NOMO-1 treated with dmso at 0.1 percent for 144 hours (cell line): ENCODE results near the gene PLEKHG4B.

Experiments
- DNase-seq: peaks from one replicate; lab custom pipeline; 2025; ENCODE audit not compliant: unreplicated experiment; lab: John Stamatoyannopoulos, UW

The PLEKHG4B gene

DNA sequence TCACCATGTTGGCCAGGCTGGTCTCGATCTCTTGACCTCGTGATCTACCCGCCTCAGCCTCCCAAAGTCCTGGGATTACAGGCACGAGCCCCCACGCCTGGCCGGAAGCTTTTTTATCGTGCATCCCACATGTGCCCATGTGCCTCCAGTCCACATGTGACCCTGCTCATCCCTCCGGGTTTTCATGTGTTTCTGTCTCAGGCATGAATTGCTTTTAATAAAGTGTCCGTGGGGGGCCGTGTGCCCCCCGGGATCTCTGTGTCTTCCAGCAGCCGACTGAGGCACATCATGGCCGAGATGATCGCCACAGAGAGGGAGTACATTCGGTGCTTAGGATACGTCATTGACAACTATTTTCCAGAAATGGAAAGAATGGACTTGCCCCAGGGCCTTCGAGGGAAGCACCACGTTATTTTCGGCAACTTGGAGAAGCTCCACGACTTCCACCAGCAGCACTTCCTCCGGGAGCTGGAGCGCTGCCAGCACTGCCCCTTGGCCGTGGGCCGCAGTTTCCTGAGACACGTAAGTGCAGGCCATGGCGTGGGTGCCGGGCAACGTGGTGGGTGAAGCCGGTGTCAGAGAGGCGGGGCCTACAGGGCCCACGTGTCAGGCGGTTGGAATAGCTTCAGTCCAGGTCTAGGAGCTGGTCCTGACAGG is 77.2 kb downstream of the PLEKHG4B start:
- no peak for DNase-seq

GRCh38 chr5:169728-170094 is 77.7 kb downstream of the PLEKHG4B start:
- DNase-seq: no peak

DNA sequence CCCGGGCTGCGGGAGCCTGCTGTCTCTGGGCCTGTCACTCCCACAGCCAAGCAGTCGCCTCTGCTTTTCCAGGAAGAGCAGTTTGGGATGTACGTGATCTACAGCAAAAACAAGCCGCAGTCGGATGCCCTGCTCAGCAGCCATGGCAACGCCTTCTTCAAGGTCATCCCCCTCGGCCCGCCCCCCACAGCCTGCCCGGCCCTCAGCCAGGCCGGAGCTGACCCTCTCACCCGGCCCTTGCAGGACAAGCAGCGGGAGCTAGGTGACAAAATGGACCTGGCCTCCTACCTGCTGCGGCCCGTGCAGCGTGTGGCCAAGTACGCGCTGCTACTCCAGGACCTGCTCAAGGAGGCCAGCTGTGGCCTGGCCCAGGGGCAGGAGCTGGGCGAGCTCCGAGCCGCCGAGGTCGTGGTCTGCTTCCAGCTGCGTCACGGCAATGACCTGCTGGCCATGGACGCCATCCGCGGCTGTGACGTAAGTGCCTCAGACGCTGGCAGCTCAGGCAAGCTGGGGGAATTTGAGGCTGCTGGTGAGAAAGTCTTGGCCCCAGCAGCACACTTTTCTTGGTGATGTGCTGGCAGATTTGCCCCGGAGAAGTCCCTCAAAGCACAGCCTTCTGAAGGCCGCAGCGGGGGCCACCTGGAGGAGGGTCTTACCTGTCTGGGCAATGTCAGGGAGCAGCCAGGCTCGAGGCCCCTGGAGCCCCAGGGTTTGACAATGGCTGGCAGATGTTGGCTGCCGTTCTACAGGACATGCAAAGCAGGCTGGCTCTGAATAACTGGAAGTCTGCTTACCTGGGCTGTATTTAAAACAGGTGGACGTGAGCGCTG is 79.2 kb downstream of the PLEKHG4B start:
- DNase-seq: no peak

GRCh38 chr5:171801-172331 is 79.9 kb downstream of the PLEKHG4B start:
- DNase-seq: no peak

DNA sequence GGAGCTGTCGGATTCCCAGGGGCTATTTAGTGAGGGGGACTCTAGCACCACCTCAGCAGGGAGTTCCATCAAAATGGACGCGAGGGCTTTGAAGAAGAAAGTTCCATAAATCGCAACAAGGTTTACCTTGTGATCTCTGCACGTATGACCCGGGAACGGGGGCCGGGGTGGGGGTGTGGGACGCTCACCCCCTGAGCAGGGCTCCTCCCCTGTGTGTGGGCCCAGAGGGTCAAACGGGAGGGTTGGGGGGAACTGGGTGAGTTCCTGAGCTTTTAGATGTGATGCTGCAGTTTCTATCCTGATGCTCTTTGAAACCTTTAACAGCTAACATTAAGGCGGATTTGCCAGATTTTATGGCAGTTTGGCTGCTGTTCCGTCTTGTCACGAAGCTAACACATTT is 80.5 kb downstream of the PLEKHG4B start:
- no peak for DNase-seq

DNA sequence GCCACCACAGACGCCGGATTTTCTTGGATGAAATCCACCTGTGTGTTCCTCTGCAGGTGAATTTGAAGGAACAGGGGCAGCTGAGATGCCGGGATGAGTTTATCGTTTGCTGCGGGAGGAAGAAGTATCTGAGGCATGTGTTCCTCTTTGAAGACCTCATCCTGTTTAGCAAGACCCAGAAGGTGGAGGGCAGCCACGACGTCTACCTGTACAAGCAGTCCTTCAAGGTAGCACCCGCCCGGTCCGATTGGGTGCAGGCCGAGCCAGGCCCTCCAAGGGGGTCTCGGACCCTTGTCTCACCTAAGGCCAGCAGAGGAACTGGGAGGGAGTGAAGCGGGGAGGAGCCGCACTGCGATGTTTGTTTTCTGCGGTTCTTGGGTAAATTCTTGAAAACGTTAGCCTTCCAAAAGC is 80.9 kb downstream of the PLEKHG4B start:
- DNase-seq: no peak

DNA sequence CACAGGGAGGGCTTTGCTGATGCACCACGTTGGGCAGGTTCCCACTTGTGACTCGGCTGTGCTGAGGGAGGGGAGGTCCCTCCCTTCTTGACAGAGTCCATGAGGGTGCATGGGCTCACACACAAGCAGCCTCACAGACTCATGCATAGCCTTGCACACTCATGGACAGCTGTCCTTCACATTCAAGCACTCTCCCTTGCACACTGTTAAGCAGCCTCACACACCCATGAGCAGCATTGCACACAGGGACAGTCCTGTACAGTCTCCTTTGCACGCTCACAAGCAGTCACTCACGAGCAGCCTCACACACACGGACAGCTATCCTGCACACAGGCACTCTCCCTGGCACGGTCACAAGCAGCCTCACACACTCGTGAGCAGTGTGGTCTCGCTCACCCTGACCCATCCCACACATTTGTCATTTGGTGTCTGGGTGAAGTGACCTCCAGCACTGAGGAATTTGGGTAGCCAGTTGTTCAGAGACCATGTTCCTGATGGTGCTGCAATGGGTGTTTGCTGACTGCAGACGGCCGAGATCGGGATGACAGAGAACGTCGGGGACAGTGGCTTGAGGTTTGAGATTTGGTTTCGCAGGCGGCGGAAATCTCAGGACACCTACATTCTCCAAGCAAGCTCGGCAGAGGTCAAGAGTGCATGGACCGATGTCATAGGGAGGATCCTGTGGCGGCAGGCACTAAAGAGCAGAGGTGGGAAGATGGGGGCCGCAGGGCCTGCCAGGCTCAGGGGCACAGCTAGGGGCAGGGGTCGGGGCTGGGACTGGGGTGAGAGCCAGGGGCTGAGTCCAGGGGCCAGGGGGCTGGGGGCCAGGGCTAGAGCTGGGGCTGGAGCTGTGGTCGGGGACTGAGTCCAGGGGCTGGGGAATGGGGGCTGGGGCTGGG is 81.7 kb downstream of the PLEKHG4B start:
- DNase-seq: no peak

DNA sequence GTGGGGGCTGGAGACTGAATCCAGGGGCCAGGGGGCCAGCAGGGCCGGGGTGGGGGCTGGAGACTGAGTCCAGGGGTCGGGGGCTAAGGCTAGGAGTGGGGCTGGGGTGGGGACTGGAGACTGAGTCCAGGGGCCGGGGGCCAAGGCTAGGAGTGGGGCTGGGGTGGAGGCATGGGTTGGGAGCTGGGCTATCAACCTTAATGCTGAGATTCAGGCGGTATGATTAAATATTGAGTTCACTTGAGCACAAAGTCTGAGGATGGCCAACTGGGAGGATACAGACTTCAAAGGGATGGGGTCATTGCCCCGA is 82.3 kb downstream of the PLEKHG4B start:
- no peak for DNase-seq

GRCh38 chr5:174876-175465 is 83.0 kb downstream of the PLEKHG4B start:
- no peak for DNase-seq

GRCh38 chr5:176296-176823 is 84.4 kb downstream of the PLEKHG4B start:
- DNase-seq: no peak

- no peak for DNase-seq
Measured at GRCh38 chr5:178110-178509, 86.1 kb downstream of the PLEKHG4B start.

DNA sequence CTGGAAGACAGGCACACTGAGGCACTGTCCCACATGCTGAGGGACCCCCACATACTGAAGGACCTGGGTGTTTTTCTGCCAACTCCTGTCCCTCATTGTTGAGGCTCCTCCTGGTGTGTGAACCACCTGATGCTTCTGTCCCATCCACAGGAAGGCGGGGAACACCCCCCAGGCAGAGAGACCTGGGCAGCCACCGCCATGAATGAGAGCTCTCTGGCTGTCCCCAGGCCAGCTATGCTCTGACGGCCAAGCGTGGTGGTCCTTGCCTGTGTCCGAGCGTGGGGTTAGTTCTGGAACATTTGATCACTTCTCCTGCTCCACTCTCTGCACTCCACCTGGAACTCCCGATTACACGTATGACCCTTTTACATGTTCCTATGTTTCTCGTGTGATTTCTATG is 87.4 kb downstream of the PLEKHG4B start:
- no peak for DNase-seq

GRCh38 chr5:180286-180918 is 88.4 kb downstream of the PLEKHG4B start:
- DNase-seq: no peak

- no peak for DNase-seq
Measured at GRCh38 chr5:181160-181559, 89.2 kb downstream of the PLEKHG4B start.

DNA sequence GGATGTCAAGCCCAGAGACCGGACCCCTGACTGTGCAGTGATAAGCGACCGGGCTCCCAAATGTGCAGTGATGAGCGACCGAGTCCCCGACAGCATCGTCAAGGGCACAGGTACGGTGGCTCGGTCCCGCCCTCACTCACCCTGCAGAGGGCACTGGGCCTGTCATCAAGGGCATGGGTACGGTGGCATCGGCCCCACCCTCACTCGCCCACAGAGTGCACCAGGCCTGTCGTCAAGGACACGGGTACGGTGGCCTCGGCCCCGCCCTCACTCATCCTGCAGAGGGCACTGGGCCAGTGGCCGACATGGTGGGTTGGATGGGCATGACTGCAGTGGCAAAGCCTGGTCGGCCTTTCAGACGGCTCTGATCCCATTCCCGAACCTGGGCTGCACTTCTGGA is 89.6 kb downstream of the PLEKHG4B start:
- no peak for DNase-seq

- no peak for DNase-seq
Measured at GRCh38 chr5:182126-182525, 90.2 kb downstream of the PLEKHG4B start.

DNA sequence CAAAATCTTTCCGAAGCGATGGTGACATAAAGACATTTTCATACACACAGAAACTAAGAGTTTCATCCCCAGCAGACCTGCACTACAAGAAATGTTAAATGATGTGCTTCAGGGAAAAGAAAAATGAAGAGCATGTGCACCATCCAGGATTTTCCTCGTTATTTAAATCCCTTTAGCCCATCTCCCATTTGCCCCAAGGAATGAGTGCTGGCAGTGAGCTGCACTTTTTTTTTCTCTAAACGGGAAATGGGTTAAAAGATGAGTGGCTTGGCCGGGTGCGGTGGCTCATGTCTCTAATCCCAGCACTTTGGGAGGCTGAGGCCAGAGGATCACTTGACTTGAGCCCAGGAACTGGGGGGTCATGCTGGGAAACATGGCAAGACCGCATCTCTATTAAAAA is 92.5 kb downstream of the PLEKHG4B start:
- DNase-seq: no peak

GRCh38 chr5:185095-186070 is 93.4 kb downstream of the PLEKHG4B start:
- no peak for DNase-seq
